ENCODE measurements around the gene SNX14. TPM values are rescaled to one million over a fixed set of nuclear protein-coding genes. Genes with fewer than 3 reads are reported as not detected.

SNX14 gene
- total and polyA plus RNA-seq, 5 experiments from 2014 or later, result 40.9 to 84.1 (median 54.6) TPM

DNA sequence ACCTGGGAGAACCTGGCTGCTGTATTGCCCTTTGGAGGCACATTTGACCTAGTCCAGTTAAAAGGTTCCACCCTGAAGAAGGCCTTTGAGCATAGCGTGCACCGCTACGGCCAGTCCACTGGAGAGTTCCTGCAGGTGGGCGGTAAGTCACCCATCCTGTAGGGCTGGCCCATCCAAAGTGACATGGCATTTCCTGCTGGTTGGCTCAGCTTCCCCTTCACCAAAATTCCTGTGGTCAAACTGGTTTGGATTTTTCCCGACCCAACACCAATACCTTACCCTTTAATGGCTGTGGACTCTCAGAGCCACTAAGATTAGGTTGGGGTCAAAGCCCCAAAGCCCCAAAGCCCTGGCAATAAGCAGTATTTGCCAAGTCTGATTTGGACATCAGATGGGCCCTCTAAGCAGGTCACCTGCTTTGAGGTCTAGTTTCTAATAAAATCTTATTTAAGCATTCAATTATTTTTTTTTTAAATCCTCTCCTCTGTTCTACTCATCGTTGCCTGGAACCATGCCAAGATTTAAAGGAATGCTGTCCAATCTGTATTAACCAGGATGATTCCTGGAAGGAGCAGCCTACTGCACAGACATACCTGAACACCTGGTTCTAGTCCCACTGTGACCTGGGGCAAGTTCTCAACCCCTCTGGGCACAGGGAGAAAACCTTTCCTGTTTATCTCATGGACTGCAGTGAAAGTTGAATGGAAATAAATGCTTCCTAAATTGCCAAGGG is 103.0 kb downstream of the SNX14 start:
- Mint-ChIP-seq H3K36me3 (peaks cover 16 to 61% (median 20%) of the 10 kb centered on the region in 3 donors), H3K27me3 (no peaks in the 10 kb centered on the region), H3K4me1 (peaks cover 0 to 3% (median 2%) of the 10 kb centered on the region in 4 donors), H3K9me3 (peaks cover 0 to under 1% (median 0%) of the 10 kb centered on the region in 9 donors), H3K27ac (peak overlapping the region in 1 of 10 donors; percentile 79), H3K4me3 (no peak overlapping the region)
- ATAC-seq (no peak), DNase-seq (no peak)
- POLR2A ChIA-PET, result no interaction called here

DNA sequence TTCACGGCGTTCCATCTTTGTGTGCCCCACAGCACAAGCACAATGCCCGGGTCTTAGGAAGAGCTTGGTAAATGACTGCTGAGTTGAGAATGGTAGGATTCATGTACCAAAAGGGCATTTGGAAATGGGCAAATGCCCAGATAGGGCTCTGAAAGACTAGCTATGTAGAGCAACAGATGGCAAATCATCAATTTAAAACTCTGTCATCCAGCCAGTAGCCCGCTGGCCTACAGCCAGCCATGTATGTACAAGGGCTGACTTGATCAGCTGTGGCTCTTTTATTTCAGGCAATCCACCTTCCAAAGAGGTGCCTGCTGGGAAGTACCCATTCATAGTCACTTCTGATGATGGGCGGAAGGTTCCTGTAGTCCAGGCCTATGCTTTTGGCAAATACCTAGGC is 108.7 kb downstream of the SNX14 start:
- H3K36me3 Mint-ChIP-seq, result peaks cover 8 to 35% (median 8%) of the 10 kb centered on the region in 3 donors
- ATAC-seq, result no peak
- POLR2A ChIA-PET, result interaction anchor here (5.3 kb wide), 1 partner anchor 34 kb away, joined by 53 read pairs; the partner anchor contains the start of gene NT5E

DNA sequence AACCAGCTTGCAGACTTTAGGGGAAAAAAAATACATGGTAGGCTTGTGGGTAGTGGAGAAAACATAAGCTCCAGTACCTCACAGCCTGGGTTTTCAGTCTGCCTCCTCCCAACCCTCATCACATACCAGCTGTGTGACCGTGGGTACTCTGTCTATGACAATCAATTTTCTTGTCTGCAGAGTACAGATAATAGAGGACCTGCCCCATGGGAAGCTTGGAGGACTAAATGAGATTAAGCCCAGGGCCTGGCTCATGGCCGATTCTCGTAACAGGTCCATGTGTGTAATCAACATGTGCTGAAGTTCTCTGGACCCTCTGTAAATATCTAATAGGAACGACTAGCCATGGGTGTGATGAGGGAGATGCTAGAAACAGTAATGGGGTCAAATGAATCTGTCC is 109.8 kb downstream of the SNX14 start:
- Mint-ChIP-seq H3K4me3 (no peak overlapping the region), H3K4me1 (peaks cover 14 to 28% (median 21%) of the 10 kb centered on the region in 4 donors), H3K27ac (no peak overlapping the region), H3K27me3 (no peaks in the 10 kb centered on the region), H3K36me3 (peaks cover 3 to 32% (median 4%) of the 10 kb centered on the region in 3 donors), H3K9me3 (no peaks in the 10 kb centered on the region)
- DNase-seq, result no peak
- no peak for ATAC-seq
- POLR2A ChIA-PET, result interaction anchor here (0.8 to 5.3 kb wide), 3 partner anchors 33 to 112 kb away, joined by 3 to 53 read pairs (median 6); partner anchors contain the start of gene NT5E

More for the DNA sequence above, 108.7 kb downstream of the SNX14 start:
- H3K27me3 Mint-ChIP-seq, result no peaks in the 10 kb centered on the region
- H3K4me1 Mint-ChIP-seq, result peaks cover 14 to 28% (median 21%) of the 10 kb centered on the region in 4 donors
- no peak overlapping the region for H3K4me3 Mint-ChIP-seq
- no peaks in the 10 kb centered on the region for H3K9me3 Mint-ChIP-seq
- no peak overlapping the region for H3K27ac Mint-ChIP-seq
- no peak for DNase-seq

DNA sequence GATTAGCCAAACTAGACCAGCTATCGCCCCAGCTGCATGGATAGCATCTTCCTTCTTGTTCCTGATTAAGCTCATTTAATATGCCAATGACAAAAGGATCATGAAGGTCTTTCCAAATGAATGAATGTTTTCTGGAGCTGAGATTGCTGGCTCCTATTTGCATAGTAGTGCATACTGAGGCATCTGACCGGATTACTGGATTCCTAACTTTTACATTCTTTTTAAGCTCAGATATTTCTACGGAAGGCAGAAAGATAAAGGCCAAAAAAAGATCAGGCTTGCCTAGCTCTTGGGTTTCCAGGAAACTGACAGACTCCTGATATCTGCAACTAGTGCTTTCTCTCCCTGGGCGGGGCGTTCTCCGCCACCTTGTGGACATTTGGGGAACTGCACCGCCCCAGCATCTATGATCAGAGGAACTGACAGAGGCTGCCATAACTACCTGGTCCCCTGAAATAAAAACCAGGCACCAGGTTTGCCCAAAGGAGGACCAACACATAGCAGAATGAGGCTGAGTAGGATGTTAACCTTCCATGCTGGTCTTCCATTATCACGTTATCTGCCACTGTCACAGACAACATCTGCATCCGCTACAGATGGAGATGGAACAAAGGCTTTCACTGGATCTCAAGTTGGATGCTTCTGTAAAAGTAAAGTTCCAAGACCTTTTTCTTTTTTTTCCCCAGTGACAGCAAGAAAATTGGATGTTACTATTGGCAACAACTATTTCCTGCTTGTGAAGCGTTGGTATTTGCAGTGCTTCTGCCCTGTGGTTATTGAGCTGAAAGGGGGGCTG is 110.6 kb downstream of the SNX14 start:
- Mint-ChIP-seq H3K27ac (peak overlapping the region in 7 of 10 donors; percentile 27 to 80 (median 68)), H3K9me3 (no peaks in the 10 kb centered on the region), H3K4me3 (peak overlapping the region in 3 of 10 donors; percentile 25 to 46 (median 26)), H3K4me1 (peaks cover 14 to 30% (median 21%) of the 10 kb centered on the region in 4 donors), H3K36me3 (peaks cover 3 to 27% (median 4%) of the 10 kb centered on the region in 3 donors), H3K27me3 (no peaks in the 10 kb centered on the region)
- ATAC-seq, result peak; percentile 92 to 98
- DNase-seq, result peak; percentile 61 to 88 (median 81)
- POLR2A ChIA-PET, result interaction anchor here (0.6 to 5.3 kb wide), 9 partner anchors 21 to 128 kb away, joined by 3 to 53 read pairs (median 3); partner anchors contain the start of gene NT5E

DNA sequence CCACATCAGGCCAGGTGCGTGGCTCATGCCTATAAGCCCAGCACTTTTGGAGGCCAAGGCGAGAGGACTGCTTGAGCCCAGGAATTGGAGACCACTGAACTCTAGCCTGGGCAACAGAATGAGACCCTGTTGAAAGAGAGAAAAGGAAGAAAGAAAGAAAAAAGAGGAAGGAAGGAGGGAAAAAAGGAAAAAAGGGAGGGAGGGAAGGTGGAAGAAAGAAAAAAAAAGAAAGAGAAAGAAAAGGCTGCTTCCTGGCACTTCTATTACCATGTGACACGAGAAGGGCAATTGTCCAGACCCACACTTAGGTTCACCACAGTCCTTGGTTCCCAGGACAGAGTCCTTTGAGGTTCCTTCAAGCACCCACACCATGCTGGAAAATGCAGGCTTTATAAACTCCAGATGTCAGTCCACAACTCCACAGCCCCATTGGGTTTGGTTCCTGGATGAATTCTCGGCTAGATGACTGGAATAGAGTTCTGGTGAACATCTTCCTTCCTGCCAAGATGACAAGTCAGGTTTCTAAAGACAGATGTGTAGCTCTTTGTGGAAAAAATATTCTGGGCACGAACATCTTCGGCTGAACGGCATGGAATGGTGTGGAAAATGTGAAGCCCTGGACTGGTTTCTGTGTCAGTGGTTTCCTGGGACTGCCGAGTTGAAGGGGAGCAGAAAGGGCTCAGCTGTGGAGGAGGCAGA is 111.3 kb downstream of the SNX14 start:
- Mint-ChIP-seq H3K36me3 (peaks cover 3 to 28% (median 3%) of the 10 kb centered on the region in 3 donors), H3K27ac (peak overlapping the region in 9 of 10 donors; percentile 10 to 92 (median 50)), H3K4me3 (peak overlapping the region in 2 of 10 donors; percentile 26 to 43), H3K9me3 (no peaks in the 10 kb centered on the region), H3K4me1 (peaks cover 14 to 37% (median 25%) of the 10 kb centered on the region in 4 donors), H3K27me3 (no peaks in the 10 kb centered on the region)
- DNase-seq (no peak), ATAC-seq (peak in 1 of 2 donors; percentile 29)
- POLR2A ChIA-PET, result interaction anchor here (0.6 to 5.3 kb wide), 9 partner anchors 21 to 127 kb away, joined by 3 to 53 read pairs (median 3); partner anchors contain the start of gene NT5E

DNA sequence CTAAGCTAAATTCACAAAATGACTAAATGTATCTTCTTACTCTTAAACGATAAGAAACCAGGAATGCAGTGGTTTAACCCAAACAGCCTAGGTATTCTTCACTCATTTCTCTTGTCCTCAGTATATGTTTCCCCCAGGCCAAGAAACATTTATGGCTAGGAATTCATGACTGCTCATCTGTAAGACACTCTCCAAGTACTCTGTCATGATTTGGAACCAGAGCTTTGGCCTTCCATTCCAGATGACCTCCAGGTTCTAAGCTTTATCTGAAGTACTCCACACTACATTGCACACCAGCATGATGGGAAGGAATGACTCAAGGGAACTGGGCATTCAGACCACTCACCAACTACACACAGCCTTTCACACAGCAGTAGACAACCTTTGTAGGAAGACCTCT is 114.5 kb downstream of the SNX14 start:
- Mint-ChIP-seq H3K9me3 (no peaks in the 10 kb centered on the region), H3K4me1 (peaks cover 17 to 39% (median 26%) of the 10 kb centered on the region in 4 donors), H3K27me3 (no peaks in the 10 kb centered on the region), H3K27ac (peak overlapping the region in 4 of 10 donors; percentile 26 to 77 (median 47)), H3K36me3 (peaks cover 0 to 28% (median 14%) of the 10 kb centered on the region in 3 donors), H3K4me3 (peak overlapping the region in 1 of 10 donors; percentile 35)
- ATAC-seq (no peak), DNase-seq (no peak)
- POLR2A ChIA-PET, result interaction anchor here (1.7 kb wide), 1 partner anchor 29 kb away, joined by 7 read pairs; the partner anchor contains the start of gene NT5E

DNA sequence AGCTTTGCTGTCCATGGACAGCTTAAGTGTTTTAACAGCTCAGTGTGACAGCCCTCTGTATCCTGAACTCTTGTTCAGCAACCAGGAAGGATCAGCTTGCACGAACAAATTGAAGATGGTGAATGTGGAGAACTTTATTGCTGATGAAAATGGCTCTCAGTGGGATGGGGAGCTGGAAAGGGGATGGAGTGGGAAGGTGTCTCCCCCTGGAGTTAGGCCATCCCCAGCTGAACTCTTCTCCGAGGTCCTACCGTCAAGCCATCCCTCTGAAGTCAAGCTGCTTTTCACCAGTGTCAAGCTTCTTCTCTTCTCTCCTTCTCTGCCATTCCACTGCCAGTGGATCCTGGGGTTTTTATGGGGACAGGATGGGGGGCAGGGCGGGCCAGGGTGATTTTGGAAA is 117.1 kb downstream of the SNX14 start:
- POLR2A ChIA-PET, result interaction anchor here (0.9 to 1.9 kb wide), 2 partner anchors 25 to 27 kb away, joined by 3 to 8 read pairs; partner anchors contain the start of gene NT5E
- peaks cover 2 to 20% (median 11%) of the 10 kb centered on the region in 4 donors for H3K4me1 Mint-ChIP-seq
- H3K27ac Mint-ChIP-seq, result peak overlapping the region in 3 of 10 donors; percentile 46 to 71 (median 54)
- no peak overlapping the region for H3K4me3 Mint-ChIP-seq
- no peaks in the 10 kb centered on the region for H3K9me3 Mint-ChIP-seq
- no peak for ATAC-seq
- no peaks in the 10 kb centered on the region for H3K27me3 Mint-ChIP-seq
- peaks cover 0 to 45% (median 19%) of the 10 kb centered on the region in 3 donors for H3K36me3 Mint-ChIP-seq
- DNase-seq, result no peak

DNA sequence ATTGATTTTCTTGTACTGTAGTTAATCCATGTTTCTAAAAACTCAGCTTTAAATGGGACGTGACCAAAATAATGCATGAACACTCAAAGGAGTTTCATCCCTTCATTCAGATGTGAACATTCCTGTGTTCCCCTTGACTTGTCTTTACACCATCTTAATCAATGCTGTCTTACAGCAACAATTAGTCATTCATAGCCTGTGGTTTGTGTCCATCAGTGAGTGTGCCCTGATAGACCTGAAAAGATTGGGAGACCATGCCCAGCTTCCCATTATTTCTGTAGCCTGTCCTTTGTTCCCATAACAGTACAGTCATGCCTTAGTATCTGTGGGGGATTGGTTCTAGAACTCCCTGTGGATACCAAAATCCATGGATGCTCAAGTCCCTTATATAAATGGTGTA is 119.9 kb downstream of the SNX14 start:
- H3K4me3 Mint-ChIP-seq, result no peak overlapping the region
- no peak for DNase-seq
- H3K36me3 Mint-ChIP-seq, result peaks cover 0 to 48% (median 26%) of the 10 kb centered on the region in 3 donors
- peaks cover 8 to 23% (median 17%) of the 10 kb centered on the region in 4 donors for H3K4me1 Mint-ChIP-seq
- POLR2A ChIA-PET, result interaction anchor here (1.3 to 1.6 kb wide), 2 partner anchors 21 to 24 kb away, joined by 3 to 8 read pairs; partner anchors contain the start of gene NT5E
- peak overlapping the region in 1 of 10 donors; percentile 70 for H3K27ac Mint-ChIP-seq
- H3K9me3 Mint-ChIP-seq, result no peaks in the 10 kb centered on the region
- ATAC-seq, result no peak
- no peaks in the 10 kb centered on the region for H3K27me3 Mint-ChIP-seq

DNA sequence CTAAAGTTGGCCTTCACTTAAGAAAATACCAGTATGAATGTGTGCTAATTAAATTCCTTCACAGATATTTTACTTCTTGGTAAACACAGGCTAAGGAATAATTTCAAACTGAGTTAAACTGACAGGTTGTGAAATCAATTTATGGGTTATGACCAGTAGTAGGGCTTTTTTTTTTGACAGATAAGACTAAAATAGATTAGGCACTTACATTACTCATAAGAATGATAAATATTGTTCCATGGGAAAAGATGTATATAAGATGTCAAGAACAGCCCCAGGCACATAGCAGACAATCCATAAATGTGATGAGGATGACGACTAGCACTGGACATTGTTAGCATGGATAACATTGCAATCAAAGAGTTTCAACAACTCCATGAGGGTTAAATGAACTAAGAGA is 120.9 kb downstream of the SNX14 start:
- Mint-ChIP-seq H3K36me3 (peaks cover 0 to 55% (median 33%) of the 10 kb centered on the region in 3 donors), H3K9me3 (no peaks in the 10 kb centered on the region), H3K27ac (no peak overlapping the region), H3K27me3 (no peaks in the 10 kb centered on the region), H3K4me3 (no peak overlapping the region), H3K4me1 (peaks cover 10 to 25% (median 17%) of the 10 kb centered on the region in 4 donors)
- POLR2A ChIA-PET, result interaction anchor here (1.3 to 1.6 kb wide), 2 partner anchors 20 to 23 kb away, joined by 3 to 8 read pairs; partner anchors contain the start of gene NT5E
- ATAC-seq, result no peak
- no peak for DNase-seq

DNA sequence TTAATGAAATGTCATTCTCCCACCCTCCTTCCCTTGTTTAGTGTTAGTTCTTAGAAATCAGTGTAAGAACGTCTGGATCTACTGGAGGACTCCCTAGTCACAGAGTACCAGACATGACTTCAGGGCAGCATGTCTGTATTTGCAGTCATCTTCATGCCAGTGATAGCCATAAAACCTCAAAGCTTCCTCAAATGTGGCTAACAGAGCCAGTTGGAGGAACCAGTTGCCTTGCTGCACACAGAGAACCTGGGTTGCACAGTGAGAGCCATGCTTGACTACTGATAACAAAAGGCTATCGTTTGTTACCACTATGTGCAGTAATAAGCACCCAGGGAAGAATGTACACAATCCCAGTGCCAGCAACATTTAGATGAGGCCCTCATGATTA is 123.6 kb downstream of the SNX14 start:
- POLR2A ChIA-PET, result interaction anchor here (13.1 kb wide), 1 partner anchor 19 kb away, joined by 252 read pairs; the partner anchor contains the start of gene NT5E
- Mint-ChIP-seq H3K36me3 (peaks cover 0 to 49% (median 23%) of the 10 kb centered on the region in 3 donors), H3K4me3 (no peak overlapping the region), H3K27me3 (no peaks in the 10 kb centered on the region), H3K27ac (peak overlapping the region in 4 of 10 donors; percentile 21 to 53 (median 42)), H3K9me3 (no peaks in the 10 kb centered on the region), H3K4me1 (peaks cover 16 to 45% (median 32%) of the 10 kb centered on the region in 4 donors)
- ATAC-seq (no peak), DNase-seq (no peak)

DNA sequence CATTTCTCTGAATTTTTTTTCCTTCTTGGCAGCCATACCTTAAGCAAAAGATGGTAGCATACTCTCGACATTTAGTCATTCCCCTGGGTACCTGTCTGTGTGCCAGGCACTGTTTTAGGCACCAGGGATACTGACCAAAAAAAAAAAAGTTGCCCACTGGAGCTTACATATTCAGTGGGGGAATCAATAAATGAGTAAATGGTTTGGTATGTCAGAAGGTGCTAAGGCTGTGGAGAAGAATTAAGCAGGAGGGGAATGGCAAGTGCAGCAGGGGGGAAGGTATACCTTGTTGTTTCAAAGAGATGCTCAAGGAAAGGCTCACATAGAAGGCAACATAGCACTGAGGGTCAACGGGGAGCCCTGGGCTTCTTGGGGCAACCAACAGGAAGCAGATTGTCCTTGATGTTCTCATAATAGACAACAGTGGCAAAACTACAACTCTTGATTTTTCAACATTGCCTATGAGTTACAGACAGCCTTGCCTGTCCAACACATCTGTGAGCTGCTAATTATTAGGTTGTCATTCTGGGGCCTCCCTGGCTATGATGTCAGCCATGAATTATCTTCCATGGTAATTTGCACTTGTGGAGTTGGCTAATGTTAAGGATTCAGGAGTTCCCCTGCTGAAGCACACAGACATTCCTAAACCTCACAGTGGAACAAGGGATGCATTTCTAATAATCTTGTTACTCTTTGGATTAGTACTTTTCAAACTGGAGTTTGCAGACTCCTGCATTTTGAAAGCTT is 124.2 kb downstream of the SNX14 start:
- Mint-ChIP-seq H3K4me3 (no peak overlapping the region), H3K36me3 (peaks cover 0 to 47% (median 23%) of the 10 kb centered on the region in 3 donors), H3K9me3 (no peaks in the 10 kb centered on the region), H3K4me1 (peaks cover 21 to 50% (median 38%) of the 10 kb centered on the region in 4 donors), H3K27me3 (no peaks in the 10 kb centered on the region), H3K27ac (peak overlapping the region in 4 of 10 donors; percentile 11 to 33 (median 23))
- POLR2A ChIA-PET, result interaction anchor here (13.1 kb wide), 1 partner anchor 18 kb away, joined by 252 read pairs; the partner anchor contains the start of gene NT5E
- ATAC-seq (no peak), DNase-seq (no peak)

Measured in naive thymus-derived CD8-positive, alpha-beta T cell (primary cell).